ENCODE results near the gene EPHA4.

The EPHA4 gene

DNA sequence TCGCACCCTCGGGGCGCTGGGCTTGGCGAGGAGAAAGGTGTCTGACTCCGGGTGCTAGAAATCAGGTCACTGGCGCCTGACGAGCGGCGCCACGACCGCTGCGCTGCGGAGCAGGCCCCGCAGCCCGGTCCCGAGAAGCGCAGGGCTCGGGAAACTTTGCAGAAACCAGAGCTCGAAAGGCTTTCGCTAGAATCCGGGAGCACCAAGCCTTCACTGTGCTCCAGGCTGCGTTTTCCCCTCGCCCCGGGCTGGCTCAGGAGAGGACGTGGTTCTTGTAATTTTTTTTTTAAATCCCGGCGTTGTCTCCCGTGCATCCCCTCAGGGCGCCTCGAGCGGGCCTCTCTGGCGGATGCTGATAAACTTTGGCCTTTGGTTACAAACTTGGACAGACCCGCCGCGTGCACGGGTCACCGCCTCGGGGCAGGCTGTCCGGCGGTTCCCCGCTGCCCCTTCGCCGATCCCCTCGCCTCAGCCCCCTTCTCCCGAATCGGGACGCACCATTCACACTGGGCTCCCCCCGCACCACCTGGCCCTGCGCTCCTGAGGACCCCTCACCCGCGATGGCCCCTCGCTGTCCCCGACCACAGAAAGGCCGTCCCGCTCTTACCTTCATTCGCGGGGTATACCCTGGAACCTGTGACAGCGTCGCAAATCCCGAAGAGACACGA lies 419 bp downstream of the EPHA4 start:
- no peak for DNase-seq (ENCODE audit: low spot score)

DNA sequence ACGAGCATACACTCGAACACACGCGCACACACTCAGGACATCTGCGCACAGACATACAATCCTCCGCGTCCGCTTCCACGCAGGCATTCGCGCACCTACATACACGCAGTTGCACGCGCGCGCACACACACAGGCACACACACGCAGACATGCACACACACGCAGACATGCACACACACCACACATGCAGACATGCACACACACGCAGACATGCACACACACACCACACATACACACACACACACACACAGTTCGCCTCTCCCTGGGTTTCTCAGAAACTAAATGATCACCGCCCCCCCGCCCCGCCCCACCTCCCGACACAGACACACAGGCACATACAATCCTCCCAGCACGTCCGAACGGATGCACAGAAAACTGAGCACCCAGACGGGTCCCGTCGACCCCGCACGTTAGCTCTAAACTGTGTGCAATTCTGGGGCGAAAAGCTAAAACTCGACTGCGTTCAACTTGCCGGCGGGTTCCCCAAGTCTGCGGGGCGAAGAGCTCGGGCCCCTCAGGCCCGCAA lies 1.0 kb downstream of the EPHA4 start:
- no peak for DNase-seq (ENCODE audit: low spot score)

DNA sequence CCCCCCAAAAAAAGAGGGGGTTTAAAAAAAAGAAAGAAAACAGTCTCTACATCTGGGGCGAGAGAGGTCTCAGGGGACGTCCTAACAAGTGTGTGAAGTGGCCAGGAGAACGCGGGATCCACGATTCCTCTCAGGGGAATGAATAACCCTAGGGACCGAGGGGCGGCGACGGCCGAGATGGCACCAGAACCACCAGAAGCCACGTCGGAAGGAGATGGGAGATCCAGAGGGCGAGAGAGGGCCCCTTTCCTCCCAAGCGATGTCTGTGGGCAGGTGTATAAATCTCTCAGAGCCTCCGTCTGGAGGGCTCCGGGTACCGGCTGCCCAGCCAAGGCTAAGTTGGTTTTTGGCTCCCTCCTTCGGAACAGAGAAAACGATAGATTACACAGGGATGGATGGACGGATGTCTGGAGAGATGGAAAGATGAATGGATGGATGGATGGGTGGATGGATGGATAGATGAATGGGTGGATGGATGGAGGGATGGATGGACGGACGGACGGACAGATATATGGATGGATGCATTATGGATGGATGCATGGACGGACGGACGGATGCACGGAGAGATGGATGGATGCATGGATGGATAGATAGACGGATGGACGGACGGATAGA lies 1.7 kb downstream of the EPHA4 start:
- no peak for DNase-seq (ENCODE audit: low spot score)

DNA sequence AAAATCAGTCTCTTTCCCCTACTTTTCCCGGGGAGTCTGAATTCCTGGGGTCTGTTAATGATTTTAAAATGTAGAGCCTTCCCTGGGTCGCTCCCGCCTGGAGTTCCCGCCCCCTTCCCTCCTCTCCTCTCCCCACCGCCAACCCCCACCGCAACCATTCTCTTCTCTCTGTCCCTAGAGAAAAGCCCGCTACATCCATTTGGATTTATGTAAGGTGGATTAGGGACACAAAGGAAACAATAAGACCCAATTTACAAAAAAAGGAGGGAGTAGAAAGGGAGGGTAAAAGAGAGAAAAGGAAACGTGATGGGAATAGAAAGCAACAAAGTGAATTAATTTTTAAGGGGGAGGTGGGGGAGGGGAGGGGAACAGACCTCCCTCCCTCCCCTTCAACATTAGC lies 2.2 kb downstream of the EPHA4 start:
- DNase-seq (ENCODE audit: low spot score), result no peak

DNA sequence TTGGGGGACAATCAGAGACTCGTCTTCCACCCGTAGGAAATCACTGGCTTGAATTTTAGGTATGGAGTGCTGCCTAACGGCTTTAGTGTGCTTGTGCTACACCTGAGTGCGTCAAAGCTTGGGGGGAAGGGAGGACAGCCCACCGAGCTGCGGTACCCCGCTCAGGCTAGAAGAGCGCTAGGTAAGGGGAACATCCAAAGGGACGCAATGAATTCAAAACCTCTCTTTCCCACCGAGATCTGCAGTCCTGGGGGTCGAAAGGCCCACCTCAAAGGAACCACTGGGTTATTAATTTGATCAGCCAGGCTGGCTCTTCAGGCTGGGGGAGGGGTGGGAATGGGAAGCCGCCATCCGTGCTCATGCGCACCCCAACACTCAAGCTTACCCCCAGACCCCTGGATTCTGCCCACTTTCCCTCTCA lies 2.7 kb downstream of the EPHA4 start:
- DNase-seq (ENCODE audit: low spot score), result no peak

DNA sequence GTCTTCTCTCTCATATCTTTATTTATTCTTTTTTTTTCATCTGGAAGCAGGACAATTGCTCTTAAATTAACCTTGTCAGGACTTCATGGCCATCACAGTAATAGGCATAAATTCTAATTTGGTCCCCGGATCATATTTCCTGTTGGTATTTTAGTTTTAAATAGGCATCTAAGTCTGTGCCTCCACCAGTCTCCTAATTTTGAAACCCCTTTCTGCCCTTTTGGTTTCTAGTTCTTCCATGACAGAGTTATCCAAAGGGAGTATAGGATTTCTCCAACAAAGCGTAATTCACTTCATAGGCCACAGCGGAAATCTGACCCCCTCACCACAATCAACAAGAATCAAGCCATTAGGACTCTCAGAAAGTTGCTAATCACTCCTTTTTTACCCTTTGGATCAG lies 3.8 kb downstream of the EPHA4 start:
- no peak for DNase-seq (ENCODE audit: low spot score)

DNA sequence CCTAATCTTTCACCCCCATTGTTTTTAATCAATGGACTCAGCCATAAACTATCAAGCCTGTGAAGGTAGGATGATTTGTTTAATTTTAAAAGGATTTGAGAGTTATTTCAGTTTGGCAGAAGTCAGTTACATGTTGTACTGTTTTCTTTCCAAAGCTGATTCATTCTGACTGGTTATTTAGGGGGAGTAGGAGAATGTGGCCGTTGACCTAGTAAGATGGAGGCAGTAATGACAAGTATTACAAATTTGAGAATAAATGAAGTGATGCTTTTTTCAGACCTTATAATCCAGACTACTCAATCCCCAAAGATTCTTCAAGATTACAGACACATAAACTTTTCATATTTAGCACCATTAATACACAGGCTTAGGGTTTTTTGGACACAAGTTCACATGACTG lies 4.3 kb downstream of the EPHA4 start:
- no peak for DNase-seq (ENCODE audit: low spot score)

DNA sequence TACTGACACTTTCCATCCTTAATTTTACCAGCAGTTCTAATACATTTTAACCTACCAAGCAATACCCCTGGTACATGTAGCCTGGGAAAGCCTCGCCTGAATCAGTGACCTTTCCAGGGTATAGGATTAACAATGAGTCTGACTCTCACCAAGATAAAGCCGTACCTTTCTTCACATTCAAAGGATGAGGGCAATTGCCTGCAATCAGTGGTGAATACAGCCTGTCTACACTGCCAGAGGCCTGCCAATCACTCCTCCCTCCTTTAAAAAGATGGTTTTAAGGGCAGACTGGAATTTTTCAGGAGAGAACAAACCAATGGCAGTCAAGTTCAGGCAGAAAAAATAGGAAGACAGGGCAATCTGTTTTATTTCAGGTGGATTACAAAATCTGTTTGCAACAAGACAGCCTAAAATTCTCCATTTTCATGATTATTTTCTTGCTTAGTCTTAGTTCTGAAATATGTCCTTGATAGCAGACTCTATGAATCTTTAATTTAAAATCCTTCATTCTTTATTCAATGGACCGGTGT lies 4.8 kb downstream of the EPHA4 start:
- no peak for DNase-seq (ENCODE audit: low spot score)

DNA sequence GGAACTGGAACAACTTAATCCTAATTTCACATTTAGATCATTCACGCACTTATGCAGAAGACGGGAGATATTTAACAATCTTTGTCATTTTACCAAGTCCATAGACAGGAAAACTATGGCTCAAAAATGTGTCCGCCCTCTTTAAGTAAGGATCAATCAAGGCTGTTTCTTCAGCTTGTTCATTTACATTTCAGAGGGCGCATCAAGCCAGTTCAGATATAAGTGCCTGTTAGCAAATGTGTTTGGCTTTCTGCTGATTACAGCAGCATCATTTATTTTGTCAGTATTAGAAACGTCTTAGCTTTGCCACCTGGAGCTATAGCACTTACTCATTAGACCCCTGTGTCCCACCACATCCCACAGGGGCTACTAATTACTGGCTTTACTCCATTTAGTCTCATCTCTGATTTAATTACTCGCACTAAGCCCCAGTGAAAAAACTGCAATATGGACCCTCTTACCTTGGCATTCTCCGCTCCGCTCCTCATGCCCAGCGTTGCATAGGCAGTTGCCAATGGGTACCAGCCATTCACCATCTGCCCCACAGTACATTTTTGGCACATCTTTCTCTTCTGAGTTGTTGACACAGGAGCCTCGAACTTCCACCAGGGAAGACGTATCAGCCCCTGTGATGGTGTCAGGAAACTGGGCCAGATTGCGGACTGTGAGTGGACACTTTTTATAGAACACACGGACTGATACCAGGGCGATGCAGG lies 8.7 kb downstream of the EPHA4 start:
- DNase-seq (ENCODE audit: low spot score), result no peak

DNA sequence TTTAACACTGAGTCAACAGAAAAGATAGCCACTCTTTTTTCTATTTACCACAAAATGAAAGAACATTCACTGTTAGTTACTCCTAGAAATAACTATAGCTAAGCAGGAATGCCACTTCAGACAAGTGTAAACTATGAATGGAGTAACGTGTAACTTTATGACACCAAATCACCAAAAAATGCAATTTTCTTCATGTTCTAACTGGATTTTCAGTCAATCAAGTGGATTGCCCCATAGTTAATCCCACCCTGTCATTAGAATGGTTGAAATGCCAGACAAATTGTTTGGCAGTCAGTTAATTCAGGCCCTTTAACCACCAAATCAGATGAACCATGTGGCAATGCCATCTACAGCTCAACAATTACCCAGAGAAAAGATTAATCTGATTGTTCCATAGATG lies 9.9 kb downstream of the EPHA4 start:
- DNase-seq (ENCODE audit: low spot score), result no peak

DNA sequence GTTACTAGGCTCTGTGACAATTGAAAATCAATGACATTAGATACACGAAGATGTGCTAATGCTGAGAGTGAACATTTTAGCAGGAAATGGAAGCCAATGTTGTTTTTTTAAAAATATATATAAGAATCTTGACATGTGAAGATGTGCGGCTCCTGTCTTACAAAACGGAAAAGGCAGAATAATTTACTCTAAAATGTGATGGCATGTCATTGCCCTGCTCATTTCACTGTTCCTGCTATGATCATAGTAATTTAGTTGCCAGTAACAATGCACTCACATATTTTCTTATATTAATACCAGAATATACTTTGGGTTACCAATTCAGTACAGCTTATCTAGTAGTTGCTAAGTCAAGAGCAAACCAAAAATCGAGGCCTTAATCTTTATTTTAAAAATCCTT lies 10.3 kb downstream of the EPHA4 start:
- DNase-seq (ENCODE audit: low spot score), result no peak

DNA sequence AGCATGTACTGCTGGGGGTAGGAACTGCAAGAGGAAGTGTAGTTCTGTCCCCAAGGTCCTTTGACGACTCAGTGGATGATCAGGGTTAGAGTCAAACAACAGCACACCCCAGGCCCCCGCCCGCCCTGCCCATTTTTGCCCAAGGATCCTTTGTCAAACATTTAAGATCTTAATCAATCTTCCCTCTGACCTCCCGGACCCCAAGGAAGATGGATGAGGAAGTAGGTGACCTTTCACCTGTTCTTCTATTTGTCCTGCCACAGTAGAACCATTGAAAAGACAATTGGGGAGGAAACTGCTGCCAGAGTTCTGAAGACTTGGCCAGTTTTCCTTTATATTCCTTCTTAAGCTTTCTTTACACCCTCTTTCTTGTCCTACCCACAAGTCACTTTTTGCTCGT lies 12.1 kb downstream of the EPHA4 start:
- DNase-seq (ENCODE audit: low spot score), result no peak

DNA sequence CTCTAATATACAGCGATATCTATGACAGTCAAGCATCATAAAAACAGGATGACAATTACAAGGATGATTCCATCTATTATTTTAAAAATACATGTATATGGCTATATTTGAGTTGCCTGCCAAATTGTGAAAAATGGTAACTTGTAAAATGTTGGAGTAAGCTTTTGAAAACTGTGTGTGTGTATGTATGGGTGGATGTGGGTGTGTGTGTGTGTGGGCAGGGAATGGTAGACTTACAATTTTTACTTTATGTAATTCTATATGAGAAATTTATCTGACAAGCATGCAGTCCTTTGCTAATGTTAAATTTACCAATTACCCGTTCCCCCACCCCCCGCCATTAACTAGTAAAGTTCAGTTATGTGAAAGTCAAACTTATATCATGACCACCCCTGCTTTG lies 14.0 kb downstream of the EPHA4 start:
- DNase-seq (ENCODE audit: low spot score), result no peak

DNA sequence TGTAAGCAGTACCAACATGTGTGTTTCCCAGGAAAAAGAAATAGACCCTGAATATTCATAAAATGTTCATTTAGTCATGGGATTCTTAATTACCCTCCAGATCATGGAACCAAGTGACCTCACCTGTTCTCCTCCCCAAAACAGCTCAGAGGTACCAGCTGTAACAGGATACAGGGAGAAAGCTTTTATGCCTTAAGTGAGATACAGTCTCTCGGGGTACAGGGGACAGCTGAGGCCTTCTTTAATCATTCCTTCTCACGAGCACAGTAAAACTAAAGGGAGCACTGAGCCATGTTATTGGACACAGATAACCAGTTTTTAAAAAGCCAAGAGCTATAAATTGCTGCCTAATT lies 16.6 kb downstream of the EPHA4 start:
- no peak for DNase-seq (ENCODE audit: low spot score)

DNA sequence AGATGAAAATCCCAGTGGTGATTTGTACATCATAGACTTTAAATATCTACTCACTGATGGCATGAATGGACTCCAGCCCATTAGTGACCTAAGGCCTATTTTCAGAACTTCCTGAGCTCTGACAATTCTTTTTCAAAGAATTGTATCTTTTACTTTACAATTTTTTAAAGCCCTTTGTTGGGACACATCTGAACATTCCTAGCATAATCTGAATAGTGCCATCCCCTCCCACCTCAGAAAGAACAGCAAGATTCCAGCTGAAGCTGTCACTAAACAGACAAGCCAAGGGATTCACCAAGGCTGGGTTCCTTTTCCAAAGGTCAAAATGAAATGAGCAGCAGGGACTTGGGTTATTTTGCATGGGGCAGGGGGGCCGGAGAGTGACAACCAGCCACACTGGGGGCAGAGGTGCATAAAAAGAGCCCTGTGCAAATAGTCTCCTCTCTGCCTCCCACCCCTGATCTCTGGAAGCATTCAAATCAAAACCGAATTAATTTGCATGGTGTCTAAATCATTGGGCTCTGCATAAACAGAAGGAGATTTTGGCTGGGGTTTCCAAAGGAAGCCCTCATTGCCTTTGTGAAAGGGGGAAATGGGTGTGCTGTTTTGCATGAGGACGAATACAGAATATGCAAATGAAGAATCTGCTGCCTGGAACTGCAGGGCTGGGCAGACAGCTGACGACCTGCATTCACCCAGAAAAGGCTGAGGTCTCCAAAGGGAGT lies 17.2 kb downstream of the EPHA4 start:
- no peak for DNase-seq (ENCODE audit: low spot score)

DNA sequence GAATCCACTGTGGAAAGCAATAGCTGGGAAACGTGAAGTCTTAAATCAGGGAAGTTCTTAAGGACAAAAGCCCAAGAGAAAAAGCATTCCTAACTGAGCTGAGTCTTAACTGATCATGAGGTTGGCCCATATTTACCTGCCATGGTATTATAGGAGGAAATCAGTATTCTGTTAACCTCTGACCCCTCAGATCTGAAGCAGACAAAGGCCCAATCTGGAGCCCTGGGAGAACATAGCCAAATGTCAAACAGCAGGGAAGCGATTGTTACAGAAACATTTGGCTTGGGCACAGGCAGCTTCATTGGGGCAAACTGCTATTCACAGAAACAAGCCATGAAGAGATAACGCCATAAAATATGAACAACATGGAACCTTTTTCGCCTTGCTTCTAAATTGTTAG lies 18.8 kb downstream of the EPHA4 start:
- DNase-seq (ENCODE audit: low spot score), result no peak

DNA sequence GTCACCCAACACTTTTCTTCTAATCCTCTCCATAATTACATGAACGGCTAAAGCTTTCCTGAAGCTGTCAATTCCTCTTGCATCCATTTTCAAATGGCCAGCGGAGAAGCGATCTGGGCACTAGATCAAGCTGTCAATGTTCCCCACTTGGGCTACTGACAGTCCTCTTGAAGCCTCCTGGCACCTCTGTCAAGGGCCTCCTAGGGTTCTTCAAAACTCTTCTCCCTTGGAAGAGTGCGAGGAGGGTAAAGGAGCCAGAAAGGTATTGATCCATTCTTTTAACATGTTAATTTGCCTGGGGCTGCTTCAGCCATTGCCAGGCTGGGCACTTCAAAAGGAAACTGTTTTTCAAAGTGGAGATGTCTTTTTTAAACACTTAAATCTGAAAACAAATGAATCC lies 19.8 kb downstream of the EPHA4 start:
- no peak for DNase-seq (ENCODE audit: low spot score)

DNA sequence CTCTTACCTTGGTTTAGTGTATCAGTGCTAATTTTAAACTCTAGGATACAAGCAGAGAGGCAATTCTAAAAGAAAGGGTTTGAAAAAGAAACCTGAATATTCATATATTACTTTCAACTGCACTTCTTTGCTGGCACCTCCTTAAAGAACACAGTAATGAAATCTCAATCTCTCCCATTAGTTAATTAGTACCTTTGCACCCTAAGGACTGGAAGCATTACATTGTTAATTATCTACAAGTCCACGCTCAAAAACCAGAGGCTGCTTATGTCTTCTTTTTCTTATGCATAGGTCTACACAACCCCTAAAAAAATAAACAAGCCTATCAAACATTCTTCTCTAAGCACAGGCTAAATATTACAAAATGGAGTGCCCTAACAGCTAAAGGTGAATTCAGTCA lies 20.2 kb downstream of the EPHA4 start:
- no peak for DNase-seq (ENCODE audit: low spot score)

DNA sequence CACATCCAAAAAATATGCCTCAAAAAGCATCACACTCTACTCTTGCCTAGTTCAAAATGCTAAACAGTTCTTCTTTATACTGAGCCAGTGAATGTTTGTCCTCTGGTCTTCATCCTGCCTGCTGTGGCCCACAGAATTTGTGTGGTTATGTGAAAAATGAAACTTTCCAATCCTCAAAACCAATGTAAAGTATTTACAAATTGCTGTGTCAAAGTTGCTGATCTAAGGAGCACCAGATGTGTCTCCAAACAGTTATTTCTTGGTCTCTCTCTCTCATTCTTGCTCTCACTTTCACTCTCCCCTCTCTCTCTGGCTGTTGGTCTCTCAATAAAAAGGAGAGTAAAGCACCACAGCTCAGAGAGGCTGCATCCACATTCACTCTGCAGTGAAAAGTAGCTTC lies 23.0 kb downstream of the EPHA4 start:
- no peak for DNase-seq (ENCODE audit: low spot score)

DNA sequence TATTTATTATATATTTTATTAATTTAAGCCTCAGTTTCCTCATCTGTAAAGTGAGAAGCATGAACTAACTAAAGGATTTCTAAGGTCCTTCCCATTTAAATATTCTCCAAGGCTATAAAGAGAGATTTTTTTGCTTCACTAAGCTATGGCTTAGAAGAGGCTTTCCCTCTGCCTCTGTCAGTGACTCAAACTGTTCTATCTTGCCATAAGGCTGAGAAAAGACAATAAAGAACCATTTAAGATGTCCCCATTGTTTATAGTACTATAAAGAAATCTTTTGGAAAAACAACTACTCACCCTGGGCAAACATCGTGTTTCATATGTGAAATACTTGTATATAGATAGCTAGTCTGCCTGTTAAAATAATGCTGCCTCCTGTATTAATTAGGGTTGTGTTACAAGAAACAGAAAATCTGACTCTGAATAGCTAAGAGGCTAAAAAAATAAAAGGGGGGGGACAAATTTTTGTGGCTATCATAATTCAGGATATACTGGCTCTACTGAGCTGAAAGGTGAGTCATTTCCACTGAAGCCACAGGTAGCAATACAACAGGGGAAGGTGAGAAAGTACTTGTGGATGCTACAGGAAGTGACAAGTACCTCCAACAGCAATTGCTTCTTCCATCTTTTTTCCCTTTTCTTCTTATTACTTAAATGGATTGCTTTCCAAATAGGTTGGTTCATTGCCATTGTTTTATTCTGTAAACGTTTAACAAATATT lies 25.4 kb downstream of the EPHA4 start:
- no peak for DNase-seq (ENCODE audit: low spot score)

DNA sequence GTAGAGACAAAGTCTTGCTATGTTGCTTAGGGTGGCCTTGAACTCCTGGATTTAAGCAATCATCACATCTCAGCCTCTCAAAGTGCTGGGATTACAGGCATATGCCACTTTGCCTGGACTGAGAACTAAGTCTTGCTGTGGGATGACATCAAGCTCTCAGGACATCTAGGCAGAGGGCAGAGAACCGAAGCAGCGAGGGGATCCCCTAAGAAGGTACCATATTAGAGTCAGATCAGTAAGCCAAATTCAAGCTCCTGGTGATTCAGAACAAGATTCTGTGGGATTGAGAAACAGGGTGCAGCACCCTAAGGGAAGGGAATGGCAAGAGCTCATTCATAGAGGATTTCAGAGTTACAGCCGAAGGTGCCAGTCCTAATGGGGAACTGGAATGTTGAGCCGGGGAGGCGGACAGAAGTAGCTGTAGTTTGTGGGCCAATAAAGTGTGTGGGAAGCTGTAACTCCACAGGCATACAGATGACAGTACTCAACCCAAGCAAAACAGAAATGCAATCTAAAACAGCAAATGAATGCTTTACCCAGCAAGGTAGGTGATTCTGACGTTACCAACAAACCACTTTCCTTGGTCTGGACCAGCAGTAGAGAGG lies 30.9 kb downstream of the EPHA4 start:
- DNase-seq (ENCODE audit: low spot score), result no peak

DNA sequence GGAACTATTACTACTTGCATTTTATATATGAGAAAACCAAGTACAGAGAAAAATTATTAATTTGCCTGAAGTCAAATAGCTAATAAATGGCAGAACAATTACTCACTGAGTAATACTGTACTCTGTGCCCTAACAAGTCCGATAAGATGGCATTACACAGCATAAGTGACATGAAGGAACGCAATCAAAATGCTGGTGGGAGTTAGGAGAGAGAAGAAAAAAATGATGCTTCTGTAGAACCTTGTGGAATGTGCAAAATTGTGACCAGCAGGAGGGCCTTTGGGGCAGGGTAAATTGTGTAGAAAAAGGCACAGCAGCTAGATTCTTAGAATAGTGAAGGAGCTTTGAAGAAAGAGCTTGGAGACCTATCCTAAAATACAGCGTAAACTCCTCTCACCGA lies 32.9 kb downstream of the EPHA4 start:
- DNase-seq (ENCODE audit: low spot score), result no peak

Measured in COLO829 (cell line).